ENCODE data around the gene SLPI. TPM values are rescaled to one million over a fixed set of nuclear protein-coding genes. Genes with fewer than 3 reads are reported as not detected.
A peak's percentile ranks its signal among the peaks of the same experiment; 100 is the strongest.

Gene SLPI
- polyA plus RNA-seq, 1 donor = 20.1 TPM

DNA sequence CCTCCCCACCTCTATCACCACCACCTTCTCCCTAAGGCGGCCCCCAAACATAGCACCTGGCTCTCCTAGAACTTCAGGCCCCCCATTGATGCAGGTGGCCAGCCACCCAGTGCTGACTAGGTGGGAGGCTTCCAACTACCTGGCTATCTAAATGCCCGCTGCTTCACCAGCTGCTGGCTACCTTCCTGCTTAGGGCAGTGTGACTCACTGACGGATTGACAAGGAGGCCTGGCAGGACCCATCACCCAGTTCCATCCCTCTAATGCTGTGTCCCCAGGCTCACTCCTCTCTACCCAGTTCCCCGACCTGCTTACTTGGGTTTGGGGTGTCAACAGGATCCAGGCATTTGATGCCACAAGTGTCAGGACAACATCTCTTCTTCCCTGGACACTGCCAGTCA lies 1.1 kb downstream of the SLPI start:
- Histone ChIP-seq H3K27ac (ENCODE audit: low read length) (no peak overlapping the region), H3K9me3 (ENCODE audit: control insufficient read depth, low read depth, low read length) (no peaks in the 10 kb centered on the region), H3K4me1 (ENCODE audit: control insufficient read depth, insufficient read depth, low read length) (peaks cover 14% of the 10 kb centered on the region), H3K4me3 (ENCODE audit: low read length) (no peak overlapping the region), H3K27me3 (ENCODE audit: control insufficient read depth, insufficient read depth, low read length) (peaks cover 15% of the 10 kb centered on the region), H3K36me3 (ENCODE audit: control insufficient read depth, insufficient read depth, low read length) (no peaks in the 10 kb centered on the region)
- no CpG with 5 or more reads among the region's 4 CpGs for WGBS (ENCODE audit: insufficient coverage, low lambda C conversion rate)
- DNase-seq = no peak

DNA sequence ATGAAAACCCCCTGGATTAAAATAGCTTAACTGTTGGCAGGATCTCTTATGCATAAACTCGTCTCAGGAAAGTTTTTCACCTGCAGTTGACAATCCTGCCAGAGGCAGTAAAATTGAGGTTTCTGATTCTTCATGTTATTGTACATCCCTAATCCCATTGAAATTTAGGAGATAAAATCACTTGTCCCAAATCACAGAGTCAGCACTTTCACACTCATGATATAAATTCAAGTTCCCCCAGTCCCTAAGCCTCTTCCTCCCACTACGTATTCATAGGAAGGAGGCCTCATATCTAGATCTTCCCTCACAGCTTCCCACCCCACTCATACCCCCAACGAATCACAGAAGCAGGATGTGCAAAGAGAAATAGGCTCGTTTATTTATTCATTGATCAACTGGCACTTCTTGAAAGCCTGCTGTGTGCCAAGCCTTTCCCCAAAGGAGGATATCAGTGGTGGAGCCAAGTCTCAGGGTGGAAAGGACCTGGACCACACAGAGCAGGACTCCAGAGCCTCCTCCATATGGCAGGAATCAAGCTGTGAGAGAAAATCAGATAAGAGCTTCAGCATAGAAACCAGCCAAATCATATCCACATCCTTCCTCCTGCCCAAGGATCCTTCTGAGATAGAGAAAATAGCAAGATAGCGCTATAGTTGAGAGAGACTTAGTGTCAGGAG lies 2.3 kb downstream of the SLPI start:
- 79% methylated on average over 2 of the region's 5 CpGs for WGBS (ENCODE audit: insufficient coverage, low lambda C conversion rate)
- no peak for DNase-seq
- Histone ChIP-seq H3K9me3 (ENCODE audit: control insufficient read depth, low read depth, low read length) (no peaks in the 10 kb centered on the region), H3K27ac (ENCODE audit: low read length) (no peak overlapping the region), H3K36me3 (ENCODE audit: control insufficient read depth, insufficient read depth, low read length) (no peaks in the 10 kb centered on the region), H3K27me3 (ENCODE audit: control insufficient read depth, insufficient read depth, low read length) (peaks cover 18% of the 10 kb centered on the region), H3K4me1 (ENCODE audit: control insufficient read depth, insufficient read depth, low read length) (peaks cover 14% of the 10 kb centered on the region), H3K4me3 (ENCODE audit: low read length) (no peak overlapping the region)

- Histone ChIP-seq H3K36me3 (ENCODE audit: control insufficient read depth, insufficient read depth, low read length) (no peaks in the 10 kb centered on the region), H3K9me3 (ENCODE audit: control insufficient read depth, low read depth, low read length) (no peaks in the 10 kb centered on the region), H3K4me3 (ENCODE audit: low read length) (no peak overlapping the region), H3K27me3 (ENCODE audit: control insufficient read depth, insufficient read depth, low read length) (peaks cover 30% of the 10 kb centered on the region), H3K4me1 (ENCODE audit: control insufficient read depth, insufficient read depth, low read length) (no peaks in the 10 kb centered on the region), H3K27ac (ENCODE audit: low read length) (no peak overlapping the region)
- no peak for DNase-seq
These were observed 5.8 kb downstream of the SLPI start for GRCh38 chr20:45248609-45249008.

- no peaks in the 10 kb centered on the region for H3K4me1 ChIP-seq (ENCODE audit: control insufficient read depth, insufficient read depth, low read length)
- H3K27ac ChIP-seq (ENCODE audit: low read length) = no peak overlapping the region
- no peak overlapping the region for H3K4me3 ChIP-seq (ENCODE audit: low read length)
- DNase-seq = no peak
- H3K27me3 ChIP-seq (ENCODE audit: control insufficient read depth, insufficient read depth, low read length) = peaks cover 27% of the 10 kb centered on the region
- no peaks in the 10 kb centered on the region for H3K9me3 ChIP-seq (ENCODE audit: control insufficient read depth, low read depth, low read length)
- no peaks in the 10 kb centered on the region for H3K36me3 ChIP-seq (ENCODE audit: control insufficient read depth, insufficient read depth, low read length)
- 100% methylated on average over 1 of the region's 1 CpG for WGBS (ENCODE audit: insufficient coverage, low lambda C conversion rate)
These were observed 6.5 kb downstream of the SLPI start for GRCh38 chr20:45247865-45248264.

GRCh38 chr20:45246109-45246508 lies 8.3 kb downstream of the SLPI start:
- no peaks in the 10 kb centered on the region for H3K9me3 ChIP-seq (ENCODE audit: control insufficient read depth, low read depth, low read length)
- no peaks in the 10 kb centered on the region for H3K4me1 ChIP-seq (ENCODE audit: control insufficient read depth, insufficient read depth, low read length)
- no peak overlapping the region for H3K4me3 ChIP-seq (ENCODE audit: low read length)
- peaks cover 24% of the 10 kb centered on the region for H3K27me3 ChIP-seq (ENCODE audit: control insufficient read depth, insufficient read depth, low read length)
- no peaks in the 10 kb centered on the region for H3K36me3 ChIP-seq (ENCODE audit: control insufficient read depth, insufficient read depth, low read length)
- no CpG with 5 or more reads among the region's 6 CpGs for WGBS (ENCODE audit: insufficient coverage, low lambda C conversion rate)
- no peak overlapping the region for H3K27ac ChIP-seq (ENCODE audit: low read length)
- no peak for DNase-seq

DNA sequence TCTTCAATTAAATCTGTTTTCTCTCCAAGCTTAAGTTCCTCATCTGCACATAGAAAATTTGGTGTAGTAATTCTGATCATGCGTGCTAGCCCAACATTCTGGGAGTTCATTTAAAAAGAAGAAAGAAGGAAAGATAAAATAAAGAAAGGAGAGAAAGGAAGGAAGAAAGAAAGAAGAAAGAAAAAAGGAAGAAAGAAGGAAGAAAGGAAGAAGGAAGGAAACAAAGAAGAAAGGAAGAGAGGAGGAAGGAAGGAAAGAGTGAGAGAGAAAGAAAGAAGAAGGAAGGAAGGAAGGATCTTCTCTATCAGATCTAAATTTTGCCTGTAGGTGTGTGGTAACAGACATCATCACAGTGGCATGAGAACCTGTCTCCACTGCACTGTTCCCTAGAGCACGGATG lies 16.2 kb downstream of the SLPI start:
- DNase-seq = no peak
- Histone ChIP-seq H3K9me3 (ENCODE audit: control insufficient read depth, low read depth, low read length) (peaks cover 6% of the 10 kb centered on the region), H3K27ac (ENCODE audit: low read length) (no peak overlapping the region), H3K27me3 (ENCODE audit: control insufficient read depth, insufficient read depth, low read length) (peaks cover 7% of the 10 kb centered on the region), H3K36me3 (ENCODE audit: control insufficient read depth, insufficient read depth, low read length) (no peaks in the 10 kb centered on the region), H3K4me3 (ENCODE audit: low read length) (no peak overlapping the region), H3K4me1 (ENCODE audit: control insufficient read depth, insufficient read depth, low read length) (no peaks in the 10 kb centered on the region)
- 92% methylated on average over 1 of the region's 2 CpGs for WGBS (ENCODE audit: insufficient coverage, low lambda C conversion rate)

- Histone ChIP-seq H3K9me3 (ENCODE audit: control insufficient read depth, low read depth, low read length) (peaks cover 6% of the 10 kb centered on the region), H3K4me3 (ENCODE audit: low read length) (no peak overlapping the region), H3K36me3 (ENCODE audit: control insufficient read depth, insufficient read depth, low read length) (no peaks in the 10 kb centered on the region), H3K27ac (ENCODE audit: low read length) (no peak overlapping the region), H3K27me3 (ENCODE audit: control insufficient read depth, insufficient read depth, low read length) (peaks cover 14% of the 10 kb centered on the region), H3K4me1 (ENCODE audit: control insufficient read depth, insufficient read depth, low read length) (no peaks in the 10 kb centered on the region)
- WGBS (ENCODE audit: insufficient coverage, low lambda C conversion rate) = no CpG with 5 or more reads among the region's 4 CpGs
- DNase-seq = no peak
These were observed 18.4 kb downstream of the SLPI start for GRCh38 chr20:45235995-45236394.

DNA sequence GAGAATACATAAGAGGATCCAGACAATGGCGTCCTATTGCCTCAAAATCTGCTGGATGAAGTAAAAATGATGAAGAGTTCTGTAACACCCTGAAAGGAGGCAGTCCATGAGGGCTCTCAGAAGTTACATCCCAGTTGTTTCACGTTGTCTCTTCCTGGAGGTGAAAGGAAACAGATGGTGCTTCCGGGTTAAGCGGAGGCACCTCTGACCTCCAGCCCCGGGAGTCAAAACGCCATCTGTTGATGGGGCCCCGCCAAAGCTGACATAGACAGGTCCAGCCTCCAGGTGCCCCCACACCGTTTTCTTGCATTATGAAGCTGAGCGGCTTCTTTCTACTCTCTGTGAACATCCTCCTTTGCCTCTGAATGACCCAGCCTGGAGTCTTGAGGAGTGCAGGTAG lies 23.7 kb downstream of the SLPI start:
- Histone ChIP-seq H3K9me3 (ENCODE audit: control insufficient read depth, low read depth, low read length) (peaks cover 5% of the 10 kb centered on the region), H3K4me1 (ENCODE audit: control insufficient read depth, insufficient read depth, low read length) (no peaks in the 10 kb centered on the region), H3K27ac (ENCODE audit: low read length) (no peak overlapping the region), H3K36me3 (ENCODE audit: control insufficient read depth, insufficient read depth, low read length) (no peaks in the 10 kb centered on the region), H3K4me3 (ENCODE audit: low read length) (no peak overlapping the region), H3K27me3 (ENCODE audit: control insufficient read depth, insufficient read depth, low read length) (peaks cover 22% of the 10 kb centered on the region)
- no CpG with 5 or more reads among the region's 9 CpGs for WGBS (ENCODE audit: insufficient coverage, low lambda C conversion rate)
- DNase-seq = no peak

DNA sequence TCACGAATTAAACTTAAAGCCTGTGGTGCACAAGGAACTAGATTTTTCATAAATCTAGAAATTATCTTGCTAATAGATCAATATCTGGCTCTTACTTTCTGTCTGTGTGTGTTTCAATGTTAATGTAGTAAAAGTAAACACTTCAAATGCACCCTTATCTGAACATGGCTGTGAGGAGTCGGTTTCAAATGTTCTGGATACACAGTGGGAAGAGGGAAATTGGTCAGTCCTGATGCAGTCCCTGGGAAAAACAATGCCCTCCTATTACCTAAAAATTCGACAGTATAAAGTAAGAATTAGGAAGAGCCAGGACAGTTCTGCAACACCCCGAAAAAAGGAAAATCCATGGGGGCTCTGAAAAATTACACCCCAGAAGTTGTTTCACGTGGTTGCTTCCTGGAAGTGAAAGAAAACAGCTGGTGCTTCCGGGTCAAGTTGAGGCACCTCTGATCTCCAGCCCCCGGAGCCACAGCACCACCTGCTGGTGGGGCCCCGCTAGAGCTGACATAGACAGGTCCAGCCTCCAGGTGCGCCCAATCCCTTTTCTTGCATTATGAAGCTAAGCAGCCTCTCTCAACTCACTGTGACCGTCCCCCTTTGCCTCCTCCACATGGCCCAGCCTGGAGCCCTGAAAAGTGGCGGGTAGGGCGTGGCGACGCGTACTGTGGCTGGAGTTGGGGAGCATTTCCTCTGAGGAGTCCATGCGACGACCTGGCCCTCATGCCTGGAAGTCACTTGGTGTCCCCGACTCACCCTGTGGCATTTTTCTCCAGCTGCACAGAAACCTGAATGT lies 24.9 kb downstream of the SLPI start:
- 60% methylated on average over 2 of the region's 18 CpGs for WGBS (ENCODE audit: insufficient coverage, low lambda C conversion rate)
- DNase-seq = peak; percentile 12 to 20

DNA sequence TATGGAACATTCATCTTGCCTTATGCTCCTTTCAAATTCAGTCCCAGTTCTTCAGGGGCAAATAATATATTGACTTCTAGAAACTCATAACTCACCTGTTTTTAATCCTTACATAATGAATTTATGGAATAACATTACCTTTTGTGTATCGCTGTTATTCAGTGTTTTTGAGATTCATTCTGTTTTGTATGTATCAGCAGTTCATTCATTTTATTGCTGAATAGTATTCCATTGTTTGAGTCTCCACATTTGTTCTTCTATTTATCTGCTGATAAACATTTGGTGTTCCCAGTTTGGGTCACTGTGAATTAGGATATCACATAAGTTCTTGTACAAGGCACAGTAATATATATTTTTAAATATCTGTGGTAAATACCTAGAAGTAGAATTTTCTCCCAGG lies 28.1 kb downstream of the SLPI start:
- no peaks in the 10 kb centered on the region for H3K4me1 ChIP-seq (ENCODE audit: control insufficient read depth, insufficient read depth, low read length)
- H3K36me3 ChIP-seq (ENCODE audit: control insufficient read depth, insufficient read depth, low read length) = no peaks in the 10 kb centered on the region
- WGBS (ENCODE audit: insufficient coverage, low lambda C conversion rate) = no CpG with 5 or more reads among the region's 1 CpG
- H3K27me3 ChIP-seq (ENCODE audit: control insufficient read depth, insufficient read depth, low read length) = peaks cover 24% of the 10 kb centered on the region
- no peak for DNase-seq
- H3K9me3 ChIP-seq (ENCODE audit: control insufficient read depth, low read depth, low read length) = no peaks in the 10 kb centered on the region
- H3K4me3 ChIP-seq (ENCODE audit: low read length) = no peak overlapping the region
- H3K27ac ChIP-seq (ENCODE audit: low read length) = no peak overlapping the region

More for the DNA sequence above, 24.9 kb downstream of the SLPI start:
- Histone ChIP-seq H3K36me3 (ENCODE audit: control insufficient read depth, insufficient read depth, low read length) (no peaks in the 10 kb centered on the region), H3K27me3 (ENCODE audit: control insufficient read depth, insufficient read depth, low read length) (peaks cover 24% of the 10 kb centered on the region), H3K27ac (ENCODE audit: low read length) (no peak overlapping the region), H3K4me3 (ENCODE audit: low read length) (no peak overlapping the region), H3K9me3 (ENCODE audit: control insufficient read depth, low read depth, low read length) (no peaks in the 10 kb centered on the region), H3K4me1 (ENCODE audit: control insufficient read depth, insufficient read depth, low read length) (no peaks in the 10 kb centered on the region)

GRCh38 chr20:45223136-45223535 lies 31.2 kb downstream of the SLPI start:
- Histone ChIP-seq H3K36me3 (ENCODE audit: control insufficient read depth, insufficient read depth, low read length) (no peaks in the 10 kb centered on the region), H3K4me1 (ENCODE audit: control insufficient read depth, insufficient read depth, low read length) (no peaks in the 10 kb centered on the region), H3K27ac (ENCODE audit: low read length) (no peak overlapping the region), H3K9me3 (ENCODE audit: control insufficient read depth, low read depth, low read length) (no peaks in the 10 kb centered on the region), H3K4me3 (ENCODE audit: low read length) (no peak overlapping the region), H3K27me3 (ENCODE audit: control insufficient read depth, insufficient read depth, low read length) (peaks cover 13% of the 10 kb centered on the region)
- DNase-seq = no peak

Data from large intestine (tissue), 3 donors.